ENCODE results near the gene JMJD6. TPM values are rescaled to one million over a fixed set of nuclear protein-coding genes. Genes with fewer than 3 reads are reported as not detected.
A peak's percentile ranks its signal among the peaks of the same experiment; 100 is the strongest.
"Not testable (repeated sequence)": the region's sequence is repeated elsewhere in the genome, so short reads cannot be mapped to it uniquely, and the experiment has no call there.

The JMJD6 gene
- total RNA-seq, 2 experiments from 2014 or later: 39.9 to 71.2 TPM

DNA sequence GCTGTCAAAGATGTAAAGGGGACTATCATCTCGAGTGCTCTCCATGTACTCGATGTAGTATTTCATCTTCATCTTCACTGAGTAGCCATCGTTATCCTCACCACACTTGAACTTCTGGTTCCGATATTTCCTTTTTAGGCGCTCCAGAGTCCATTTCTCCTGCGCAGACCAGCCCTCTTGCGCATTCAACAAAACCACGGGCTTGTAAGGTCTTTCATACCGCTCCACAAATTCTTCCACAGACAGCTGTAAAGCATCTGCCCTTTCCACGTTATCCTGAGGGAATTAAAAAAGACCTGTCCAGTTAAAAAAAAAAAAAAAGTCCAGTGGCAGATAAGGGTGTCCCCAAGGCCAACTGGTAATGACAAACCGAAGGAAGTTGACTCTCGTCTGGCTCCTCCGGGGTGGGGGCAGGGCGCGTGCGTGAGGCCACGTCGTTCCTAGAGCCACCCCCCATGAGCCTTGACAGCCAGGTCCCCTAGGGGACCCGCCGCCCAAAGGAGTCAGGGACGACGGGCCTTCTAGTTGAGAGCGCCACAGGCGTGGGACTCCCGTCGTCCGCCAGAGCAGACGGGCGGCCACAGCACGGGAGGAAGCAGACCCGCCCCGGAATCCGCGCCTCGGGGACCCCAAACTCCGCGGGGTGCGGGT, 701 bp downstream of the JMJD6 start:
- H2AFZ ChIP-seq (ENCODE audit: low read length): peak overlapping the region; percentile 25; the same call in 1 of the 2 replicates
- DNase-seq (ENCODE audit: low spot score): peak; percentile 74
- peaks cover 34% of the 10 kb centered on the region for H3K4me1 ChIP-seq (ENCODE audit: insufficient read depth, low read length, poor library complexity, severe bottlenecking)
- peaks cover 65% of the 10 kb centered on the region for H3K36me3 ChIP-seq (ENCODE audit: insufficient read depth, low read length)
- CTCF ChIA-PET (ENCODE audit: unreplicated experiment): no interaction called here
- POLR2A ChIA-PET: interaction anchor here (0.7 to 2.9 kb wide), 4 partner anchors 9 to 218 kb away, joined by 4 to 11 read pairs (median 6); no protein-coding TSS in a partner anchor
- peak overlapping the region; percentile 78 for H3K4me3 ChIP-seq (ENCODE audit: low read depth, low read length, poor library complexity, severe bottlenecking)
- intact Hi-C loops (cut with micrococcal nuclease; ENCODE audit: unreplicated experiment): loop anchor here (1.0 to 5.0 kb wide), 5 partner anchors 12 to 458 kb away; partner anchors contain the start of genes SRSF2 and UBALD2
- TSS peak; percentile 80 for BruUV-seq (replicated peaks)
- H3K9me3 ChIP-seq (ENCODE audit: low read length): no peaks in the 10 kb centered on the region
- peak overlapping the region; percentile 91 for H3K27ac ChIP-seq (ENCODE audit: low read depth, low read length, poor library complexity, severe bottlenecking)
- H3K9me2 ChIP-seq (ENCODE audit: insufficient read depth, low read length): no peaks in the 10 kb centered on the region
- peaks cover 68% of the 10 kb centered on the region for H3K79me2 ChIP-seq (ENCODE audit: insufficient read depth, low read depth, low read length)
- TF ChIP-seq, protein P1, sequence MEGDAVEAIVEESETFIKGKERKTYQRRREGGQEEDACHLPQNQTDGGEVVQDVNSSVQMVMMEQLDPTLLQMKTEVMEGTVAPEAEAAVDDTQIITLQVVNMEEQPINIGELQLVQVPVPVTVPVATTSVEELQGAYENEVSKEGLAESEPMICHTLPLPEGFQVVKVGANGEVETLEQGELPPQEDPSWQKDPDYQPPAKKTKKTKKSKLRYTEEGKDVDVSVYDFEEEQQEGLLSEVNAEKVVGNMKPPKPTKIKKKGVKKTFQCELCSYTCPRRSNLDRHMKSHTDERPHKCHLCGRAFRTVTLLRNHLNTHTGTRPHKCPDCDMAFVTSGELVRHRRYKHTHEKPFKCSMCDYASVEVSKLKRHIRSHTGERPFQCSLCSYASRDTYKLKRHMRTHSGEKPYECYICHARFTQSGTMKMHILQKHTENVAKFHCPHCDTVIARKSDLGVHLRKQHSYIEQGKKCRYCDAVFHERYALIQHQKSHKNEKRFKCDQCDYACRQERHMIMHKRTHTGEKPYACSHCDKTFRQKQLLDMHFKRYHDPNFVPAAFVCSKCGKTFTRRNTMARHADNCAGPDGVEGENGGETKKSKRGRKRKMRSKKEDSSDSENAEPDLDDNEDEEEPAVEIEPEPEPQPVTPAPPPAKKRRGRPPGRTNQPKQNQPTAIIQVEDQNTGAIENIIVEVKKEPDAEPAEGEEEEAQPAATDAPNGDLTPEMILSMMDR (conservative IDR thresholded peaks at IDR 0.05; ENCODE audit: low read length): no peak
- H4K20me1 ChIP-seq (ENCODE audit: insufficient read depth, low read length): peaks cover 4% of the 10 kb centered on the region; the same call in 1 of the 2 replicates
- H3K4me2 ChIP-seq (ENCODE audit: low read length): peak overlapping the region; percentile 97

DNA sequence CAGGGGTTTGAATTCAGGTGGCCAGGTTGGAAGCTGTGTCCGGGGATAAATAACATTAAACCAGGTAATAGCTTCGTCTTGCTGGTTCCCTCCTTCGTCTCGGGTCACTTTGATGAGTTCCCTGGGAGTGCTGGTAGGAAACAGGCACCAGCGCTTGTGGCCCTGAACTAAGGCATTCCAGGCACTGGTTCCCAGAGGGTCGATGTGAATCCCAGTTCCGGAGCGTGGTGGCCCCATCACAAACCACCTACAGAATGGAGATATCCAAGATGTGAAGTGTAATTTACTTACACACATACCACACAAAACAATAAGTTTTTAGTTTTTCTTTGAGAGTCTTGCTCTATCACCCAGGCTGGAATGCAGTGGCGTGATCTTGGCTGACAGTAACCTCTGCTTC, 2.6 kb downstream of the JMJD6 start:
- Histone ChIP-seq H3K9me3 (ENCODE audit: low read length) (no peaks in the 10 kb centered on the region), H3K36me3 (ENCODE audit: insufficient read depth, low read length) (peaks cover 67% of the 10 kb centered on the region), H3K4me2 (ENCODE audit: low read length) (no peak overlapping the region), H3K9me2 (ENCODE audit: insufficient read depth, low read length) (no peaks in the 10 kb centered on the region), H3K4me1 (ENCODE audit: insufficient read depth, low read length, poor library complexity, severe bottlenecking) (peaks cover 16% of the 10 kb centered on the region), H2AFZ (ENCODE audit: low read length) (no peak overlapping the region), H3K27ac (ENCODE audit: low read depth, low read length, poor library complexity, severe bottlenecking) (no peak overlapping the region), H3K79me2 (ENCODE audit: insufficient read depth, low read depth, low read length) (peaks cover 50% of the 10 kb centered on the region), H4K20me1 (ENCODE audit: insufficient read depth, low read length) (peaks cover 4% of the 10 kb centered on the region; the same call in 1 of the 2 replicates), H3K4me3 (ENCODE audit: low read depth, low read length, poor library complexity, severe bottlenecking) (no peak overlapping the region)
- ChIA-PET CTCF (ENCODE audit: unreplicated experiment) (no interaction called here), POLR2A (interaction anchor here (1.2 to 1.4 kb wide), 2 partner anchors 9 to 10 kb away, joined by 3 to 4 read pairs; no protein-coding TSS in a partner anchor)
- DNase-seq (ENCODE audit: low spot score): no peak
- intact Hi-C loops (cut with micrococcal nuclease; ENCODE audit: unreplicated experiment): no loop called here
- BruUV-seq (replicated peaks): no TSS peak
- TF ChIP-seq EZH2phosphoT487 (IDR thresholded peaks at IDR 0.05; ENCODE audit: borderline replicate concordance, low read depth, low read length): no peak
- TF ChIP-seq, protein P1 (conservative IDR thresholded peaks at IDR 0.05; ENCODE audit: low read length): no peak

GRCh38 chr17:76722977-76723376, 3.4 kb downstream of the JMJD6 start:
- H3K4me2 ChIP-seq (ENCODE audit: low read length); H3K27ac ChIP-seq (ENCODE audit: low read depth, low read length, poor library complexity, severe bottlenecking); H3K9me3 ChIP-seq (ENCODE audit: low read length); H3K9me2 ChIP-seq (ENCODE audit: insufficient read depth, low read length); H3K4me3 ChIP-seq (ENCODE audit: low read depth, low read length, poor library complexity, severe bottlenecking); intact Hi-C loops (cut with micrococcal nuclease; ENCODE audit: unreplicated experiment); CTCF ChIA-PET (ENCODE audit: unreplicated experiment); H4K20me1 ChIP-seq (ENCODE audit: insufficient read depth, low read length); BruUV-seq (replicated peaks); H2AFZ ChIP-seq (ENCODE audit: low read length); DNase-seq (ENCODE audit: low spot score): not testable (repeated sequence)
- peaks cover 76% of the 10 kb centered on the region for H3K36me3 ChIP-seq (ENCODE audit: insufficient read depth, low read length)
- peaks cover 12% of the 10 kb centered on the region for H3K4me1 ChIP-seq (ENCODE audit: insufficient read depth, low read length, poor library complexity, severe bottlenecking)
- POLR2A ChIA-PET: interaction anchor here (0.7 kb wide), 1 partner anchor 42 kb away, joined by 3 read pairs; no protein-coding TSS in a partner anchor
- H3K79me2 ChIP-seq (ENCODE audit: insufficient read depth, low read depth, low read length): peaks cover 41% of the 10 kb centered on the region
